GM21526 (cell line): Measurements from ENCODE around the gene GNB1L.
"Not testable (repeated sequence)": the region's sequence is repeated elsewhere in the genome, so short reads cannot be mapped to it uniquely, and the experiment has no call there.

ENCODE experiments used
- ATAC-seq: cut with Tn5 transposase; IDR thresholded peaks from one replicate; pipeline ENCODE4 v1.9.1; 2021; ENCODE audit warnings: moderate library complexity; ENCODE audit not compliant: unreplicated experiment, low FRiP score

Gene GNB1L

DNA sequence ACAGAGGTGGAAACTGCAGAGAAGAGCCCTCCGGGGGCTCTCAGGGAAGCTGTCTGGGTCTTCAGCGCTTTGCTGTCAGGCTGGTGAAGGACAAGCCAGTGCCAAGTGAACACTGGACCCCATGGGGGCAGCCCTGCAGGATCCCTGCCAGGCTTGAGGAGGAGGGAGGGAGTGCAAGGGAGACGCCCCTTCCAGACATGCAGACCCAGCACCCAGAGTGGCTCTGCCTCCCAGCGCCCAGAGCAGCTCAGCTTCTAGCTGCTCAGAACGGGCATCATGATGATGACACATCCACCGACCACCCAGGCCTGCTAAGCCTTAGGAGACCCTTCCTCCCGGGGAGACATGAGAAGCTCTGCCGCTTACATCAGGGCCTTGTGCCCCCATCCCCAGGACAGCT is 54.4 kb downstream of the GNB1L start:
- no peak for ATAC-seq

DNA sequence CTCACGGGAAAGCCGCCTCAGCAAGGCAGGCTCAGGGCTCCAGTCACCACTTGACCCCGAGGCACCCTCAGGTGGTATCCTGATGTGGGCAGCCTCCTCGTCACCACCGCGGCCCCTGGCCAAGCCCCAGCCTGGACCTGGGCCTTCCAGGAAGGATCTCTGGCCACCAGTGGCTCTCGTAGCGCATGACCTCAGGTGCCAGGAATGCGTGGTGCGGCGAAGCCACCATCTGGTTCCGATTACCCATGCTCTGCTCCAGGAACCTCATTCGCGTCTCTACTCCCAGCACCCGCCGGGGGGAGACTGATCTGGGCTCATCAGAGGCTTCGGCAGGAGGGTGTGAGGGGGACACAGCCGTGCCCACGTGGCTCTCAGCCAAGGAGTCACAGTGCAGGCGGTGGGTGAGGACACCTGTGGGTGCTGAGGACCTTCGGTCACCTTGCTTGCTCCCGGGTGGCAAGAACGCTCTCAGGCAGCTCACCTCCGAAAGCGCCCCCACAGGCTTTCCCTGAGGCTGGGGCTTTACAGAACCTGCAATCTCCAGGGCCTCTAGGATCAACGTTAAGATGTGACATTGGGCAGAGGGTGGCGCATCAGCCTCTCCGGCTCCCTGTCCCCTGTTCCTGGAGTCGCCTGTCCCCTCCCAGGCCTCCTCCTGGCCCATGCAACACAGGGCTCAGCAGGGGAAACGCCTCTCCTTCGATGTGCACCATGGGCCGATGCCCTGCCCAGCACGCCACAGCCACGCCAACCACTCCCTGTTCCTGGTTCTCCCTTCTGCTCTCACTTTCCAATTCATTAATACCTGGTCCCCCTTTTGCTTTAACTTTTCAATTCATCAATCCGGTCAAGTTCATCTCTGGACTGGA is 55.1 kb downstream of the GNB1L start:
- ATAC-seq, result no peak

DNA sequence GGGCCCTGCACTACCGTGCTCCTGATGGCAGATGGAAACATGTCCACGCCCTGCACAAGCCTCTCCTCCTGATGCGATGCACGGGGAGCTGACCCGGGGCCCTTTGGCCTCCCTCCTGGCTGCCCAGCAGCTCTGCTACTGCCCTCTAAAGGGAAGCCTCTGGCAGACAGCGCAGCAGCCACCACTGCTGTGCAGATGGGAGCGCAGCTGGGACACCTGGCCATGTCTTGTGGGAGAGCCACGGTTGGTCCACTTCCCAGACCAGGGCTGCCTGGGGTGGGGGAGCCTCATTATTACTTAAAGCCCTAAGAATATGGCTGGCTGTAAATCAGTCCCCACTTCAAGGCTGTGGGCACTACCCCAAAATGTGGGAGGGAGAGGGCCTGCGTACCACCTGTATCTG is 55.8 kb downstream of the GNB1L start:
- no peak for ATAC-seq

DNA sequence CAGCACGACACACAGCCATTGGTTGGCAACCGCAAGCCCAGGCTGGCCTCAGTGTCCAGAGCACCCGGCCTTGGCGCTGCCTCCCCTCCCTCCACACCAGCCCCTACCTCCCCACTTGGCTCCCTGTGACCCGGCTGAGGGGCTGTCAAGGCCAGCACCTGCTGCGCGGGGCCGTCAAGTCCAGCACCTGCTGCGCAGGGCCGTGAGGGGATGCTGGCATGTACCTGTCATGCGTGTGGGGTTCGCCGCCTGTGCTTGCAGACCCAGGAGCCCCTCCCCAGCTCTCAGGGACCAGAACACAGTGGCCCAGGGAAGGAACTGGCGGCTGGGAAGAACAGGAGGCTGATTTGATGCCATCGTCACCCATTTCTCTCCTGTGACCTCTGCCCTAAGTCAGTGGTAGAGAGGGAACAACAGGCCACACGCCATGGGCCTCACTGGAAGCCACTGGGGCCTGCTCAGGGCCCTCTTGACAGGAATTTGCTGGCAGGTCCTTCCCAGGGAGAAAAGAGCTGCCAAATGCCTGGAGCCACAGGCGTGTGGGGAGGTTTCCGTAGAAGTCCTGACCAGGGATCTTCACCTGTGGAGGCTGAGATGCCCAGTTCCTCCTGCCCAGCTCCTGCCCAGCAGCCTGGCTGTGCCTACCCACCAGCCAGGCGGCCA is 56.5 kb downstream of the GNB1L start:
- ATAC-seq, result no peak

DNA sequence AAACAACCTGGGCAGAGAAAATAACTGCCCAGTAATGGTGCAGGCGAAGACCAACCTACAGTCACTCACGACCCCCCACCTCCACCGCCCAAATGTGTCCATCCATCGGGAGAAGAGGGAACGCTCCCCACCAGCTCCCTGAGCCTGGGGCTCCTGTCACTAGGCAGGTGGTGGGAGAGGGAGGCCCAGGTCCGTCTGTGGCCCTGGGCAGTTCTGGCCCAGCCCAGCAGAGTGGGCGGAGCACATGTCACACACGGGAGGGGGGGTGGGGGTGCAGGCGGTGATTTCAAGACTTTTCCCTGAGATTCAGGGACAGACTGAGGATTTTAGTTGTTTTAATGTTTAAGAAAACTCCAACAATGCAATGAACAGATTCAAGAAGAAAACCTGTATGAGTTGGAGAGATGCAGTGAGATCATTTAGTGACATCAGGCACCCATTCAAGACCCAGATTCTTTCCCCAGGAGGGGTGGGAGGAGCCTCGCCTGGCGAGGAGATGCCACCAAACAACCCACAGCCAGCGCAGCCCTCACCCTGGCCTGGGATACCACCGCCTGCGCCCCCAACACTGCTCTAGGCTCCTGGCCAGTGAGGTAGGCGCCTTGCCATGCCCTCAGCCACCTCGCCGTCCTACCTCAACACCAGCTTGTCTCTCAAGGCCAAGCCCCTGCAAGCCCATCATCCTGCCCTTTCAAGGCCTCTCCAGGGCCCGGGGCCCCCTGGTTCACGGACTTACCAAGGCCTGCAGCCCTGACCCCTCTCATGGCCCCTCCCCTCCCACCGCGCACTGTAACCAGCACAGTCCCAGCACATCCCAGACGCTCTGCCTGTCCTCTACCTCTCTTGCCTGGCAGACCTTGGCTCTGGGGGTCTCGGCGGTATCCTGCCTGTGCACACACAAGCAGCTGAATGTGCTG is 57.3 kb downstream of the GNB1L start:
- no peak for ATAC-seq

DNA sequence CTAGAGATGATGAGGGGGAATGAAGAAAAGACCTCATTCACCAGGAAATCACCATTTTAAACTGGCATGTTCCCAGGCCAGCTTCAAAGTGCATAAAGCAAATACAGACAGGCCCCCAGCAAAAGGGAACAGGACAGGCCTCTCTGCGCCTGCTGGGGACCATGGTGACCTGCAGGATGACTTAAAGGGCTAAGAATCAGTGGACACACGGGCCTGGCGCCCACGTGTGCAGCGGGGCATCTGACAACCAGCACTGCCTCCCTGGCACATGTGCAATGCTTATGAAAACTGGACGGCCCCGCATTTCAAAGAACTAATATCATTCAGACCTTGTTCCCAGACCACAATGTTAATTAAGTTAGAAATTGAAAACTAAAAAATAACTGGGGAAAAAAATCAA is 58.5 kb downstream of the GNB1L start:
- ATAC-seq, result no peak

DNA sequence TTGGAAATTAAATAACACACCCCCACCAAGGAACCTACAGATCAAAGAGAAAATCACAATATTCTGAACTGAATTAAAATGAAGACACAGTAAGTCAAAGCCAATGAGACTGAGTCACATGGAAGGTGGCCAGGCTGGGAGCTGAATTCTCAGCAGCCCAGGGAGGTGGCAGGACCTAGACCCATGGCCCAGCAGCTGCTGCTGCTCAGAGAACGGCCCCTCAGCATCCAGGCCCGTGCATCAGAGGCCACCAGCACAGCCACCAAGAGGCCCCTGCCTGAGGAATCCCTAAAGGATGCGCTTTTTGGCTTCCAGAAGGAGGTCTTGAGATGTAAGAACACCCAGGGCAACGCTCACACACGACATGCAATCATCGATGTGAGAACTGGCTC is 59.1 kb downstream of the GNB1L start:
- ATAC-seq, result no peak

DNA sequence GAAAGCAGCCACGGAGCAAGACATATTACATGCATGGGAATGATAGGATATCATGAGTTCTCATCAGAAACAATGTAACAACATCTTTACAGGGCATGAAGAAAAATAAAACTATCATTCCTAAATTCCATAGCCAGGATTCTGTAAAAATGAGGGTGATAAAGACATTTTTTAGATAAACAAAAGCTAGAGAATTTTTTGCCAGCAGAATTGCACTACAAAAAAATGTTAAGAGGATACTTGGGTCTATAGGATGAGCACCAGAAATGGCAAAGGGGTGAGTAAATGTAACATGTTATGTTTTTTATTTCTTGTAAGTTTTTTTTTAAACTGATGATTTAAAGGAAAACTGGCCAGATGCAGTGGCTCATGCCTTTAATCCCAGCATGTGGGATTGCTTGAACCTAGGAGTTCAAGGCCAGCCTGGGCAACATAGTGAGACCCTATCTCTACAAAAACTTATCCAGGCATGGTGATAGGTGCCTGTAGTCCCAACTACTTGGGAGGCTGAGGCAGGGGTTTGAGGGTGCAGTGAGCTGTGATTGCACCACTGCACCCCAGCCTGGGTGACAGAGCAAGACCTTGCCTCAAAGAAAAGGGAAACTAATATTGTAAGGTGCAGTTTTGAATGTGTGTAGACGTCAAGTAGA is 60.9 kb downstream of the GNB1L start:
- ATAC-seq, result no peak

DNA sequence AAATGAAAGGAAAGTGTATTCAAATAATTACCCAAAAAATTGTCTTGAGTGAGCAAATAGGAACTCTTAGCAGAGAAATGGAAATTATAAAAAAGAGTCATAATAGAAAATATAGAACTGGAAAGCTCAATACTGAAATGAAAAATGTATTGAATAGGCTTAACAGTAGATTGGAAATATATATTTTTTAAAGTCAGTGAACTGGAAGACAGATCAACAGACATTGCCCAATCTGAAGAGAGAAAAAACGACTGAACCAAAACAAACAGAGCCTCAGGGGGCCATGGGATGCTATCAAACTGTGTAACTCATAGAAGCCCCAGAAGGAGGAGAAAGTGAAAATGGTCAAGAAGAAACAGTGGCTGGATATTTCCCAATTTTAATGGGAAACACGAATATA is 61.5 kb downstream of the GNB1L start:
- ATAC-seq, result no peak

DNA sequence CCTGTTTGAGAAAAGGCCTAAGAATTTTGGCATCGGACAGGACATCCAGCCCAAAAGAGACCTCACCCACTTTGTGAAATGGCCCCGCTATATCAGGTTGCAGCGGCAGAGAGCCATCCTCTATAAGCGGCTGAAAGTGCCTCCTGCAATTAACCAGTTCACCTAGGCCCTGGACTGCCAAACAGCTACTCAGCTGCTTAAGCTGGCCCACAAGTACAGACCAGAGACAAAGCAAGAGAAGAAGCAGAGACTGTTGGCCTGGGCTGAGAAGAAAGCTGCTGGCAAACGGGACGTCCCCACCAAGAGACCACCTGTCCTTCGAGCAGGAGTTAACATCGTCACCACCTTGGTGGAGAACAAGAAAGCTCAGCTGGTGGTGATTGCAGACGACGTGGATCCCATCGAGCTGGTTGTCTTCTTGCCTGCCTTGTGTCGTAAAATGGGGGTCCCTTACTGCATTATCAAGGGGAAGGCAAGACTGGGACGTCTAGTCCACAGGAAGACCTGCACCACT is 62.2 kb downstream of the GNB1L start:
- ATAC-seq, result not testable (repeated sequence)

DNA sequence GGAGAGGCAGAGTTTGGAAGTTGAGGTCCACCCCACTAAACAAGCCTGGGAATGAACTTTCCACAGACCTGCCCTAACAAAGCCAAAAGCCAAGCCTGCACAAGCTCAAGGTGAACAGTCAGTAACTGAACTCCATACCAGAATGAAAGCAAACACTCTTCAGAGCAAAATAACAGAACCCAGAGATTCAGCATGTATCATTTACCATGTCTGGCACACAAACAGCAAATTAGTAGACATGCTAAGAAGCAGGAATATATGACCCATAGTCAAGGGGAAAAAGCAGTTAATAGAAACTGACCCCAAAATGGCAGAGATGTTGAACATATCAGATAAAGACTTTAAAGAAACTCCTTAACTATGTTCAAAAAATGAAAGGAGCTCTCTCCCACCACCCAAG is 62.8 kb downstream of the GNB1L start:
- no peak for ATAC-seq

DNA sequence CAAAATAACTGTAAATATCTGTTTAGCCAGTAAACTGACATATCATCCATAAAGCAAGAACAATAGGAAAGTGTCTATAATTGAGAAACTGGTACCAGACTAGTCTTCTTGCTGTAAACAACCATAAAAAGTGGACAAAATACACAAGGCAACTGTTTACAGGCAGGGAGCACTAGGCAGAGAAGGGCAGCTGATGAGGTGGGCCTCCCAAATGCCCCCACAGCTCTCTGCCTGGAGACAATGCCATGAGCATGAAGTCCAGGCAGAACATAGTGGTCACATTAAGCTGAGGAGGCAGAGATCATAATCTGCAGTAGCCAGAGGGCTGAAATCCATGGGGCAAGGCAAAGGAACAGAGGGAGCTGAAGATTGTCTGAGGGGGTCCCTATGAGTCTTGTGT is 63.4 kb downstream of the GNB1L start:
- no peak for ATAC-seq

DNA sequence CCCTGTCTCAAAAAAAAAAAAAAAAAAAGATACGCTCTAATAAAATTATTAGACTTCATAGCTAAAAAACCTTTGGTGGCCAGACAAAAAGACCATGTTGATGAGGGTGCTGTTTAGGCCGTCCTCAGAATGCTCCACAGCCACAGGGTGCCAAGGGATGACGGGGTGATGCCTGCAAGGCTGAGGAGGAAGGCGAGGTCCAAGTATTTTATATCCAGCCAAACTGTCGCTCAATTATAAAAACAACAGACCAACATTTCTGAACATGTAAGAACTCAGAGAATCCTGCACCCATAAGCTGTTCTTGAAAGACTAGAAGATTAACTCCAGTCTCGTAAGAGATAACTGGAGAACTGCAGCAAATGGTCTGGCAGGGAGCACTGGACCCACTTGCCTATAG is 64.8 kb downstream of the GNB1L start:
- ATAC-seq, result no peak

DNA sequence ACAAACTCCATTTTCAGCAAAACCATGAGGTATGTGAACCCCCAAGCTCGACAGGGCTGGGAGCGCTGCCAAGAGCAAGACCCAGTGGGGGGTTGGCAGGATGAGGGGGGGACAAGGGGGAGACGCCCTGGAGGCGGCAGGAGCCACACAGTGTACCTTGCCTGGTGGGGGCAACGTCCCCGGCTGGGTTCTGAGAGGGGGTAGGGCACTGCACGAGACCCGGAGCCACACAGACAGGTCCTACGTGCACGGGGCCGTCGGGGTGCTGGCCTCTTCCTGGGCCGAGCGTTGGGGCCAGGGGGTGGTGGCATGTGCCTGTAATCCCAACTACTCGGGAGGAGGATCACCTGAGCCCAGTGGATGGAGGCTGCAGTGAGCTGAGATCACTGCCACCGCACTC is 65.3 kb downstream of the GNB1L start:
- no peak for ATAC-seq

DNA sequence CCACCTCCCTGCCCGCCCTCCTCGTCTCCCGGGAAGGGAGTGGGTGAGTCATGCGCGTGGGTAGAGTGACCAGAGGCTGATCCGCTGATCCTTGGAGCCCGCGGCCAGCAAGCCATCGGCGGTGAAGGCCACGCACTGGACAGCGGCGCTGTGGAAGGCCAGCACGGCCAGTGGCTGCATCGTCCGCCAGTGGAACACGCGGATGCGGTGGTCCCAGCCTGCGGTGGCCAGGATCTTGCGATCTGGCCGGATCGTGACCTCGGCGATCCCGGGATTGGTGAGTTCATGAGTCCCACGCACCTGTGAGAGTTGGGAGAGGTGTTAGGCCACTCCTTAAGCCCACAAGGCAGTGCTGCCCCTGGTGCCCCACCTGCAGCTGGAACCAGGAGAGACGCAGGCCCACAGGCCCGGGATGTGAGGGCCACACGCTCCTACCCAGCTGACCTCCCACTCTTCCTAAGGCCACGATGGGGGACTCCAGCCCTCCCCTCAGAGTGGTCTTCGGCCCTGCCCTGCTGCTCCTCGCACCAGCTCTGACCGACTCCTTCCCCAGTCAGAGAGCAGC is 65.9 kb downstream of the GNB1L start:
- ATAC-seq, result no peak

DNA sequence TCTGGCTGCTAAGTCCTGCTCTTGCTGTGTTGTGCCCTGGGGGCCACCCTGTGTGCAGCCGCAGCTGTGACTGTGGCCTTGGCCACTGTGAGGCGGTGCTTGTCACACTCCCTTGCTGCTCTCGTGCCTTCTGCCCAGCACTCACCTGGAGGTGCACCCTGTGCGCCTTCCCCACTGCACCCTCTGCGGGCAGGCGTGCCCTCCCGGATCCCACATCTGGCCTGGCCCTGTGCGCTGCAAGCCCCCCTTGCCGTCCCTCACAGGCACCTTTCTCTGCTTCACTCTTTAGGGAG is 66.9 kb downstream of the GNB1L start:
- ATAC-seq, result no peak

DNA sequence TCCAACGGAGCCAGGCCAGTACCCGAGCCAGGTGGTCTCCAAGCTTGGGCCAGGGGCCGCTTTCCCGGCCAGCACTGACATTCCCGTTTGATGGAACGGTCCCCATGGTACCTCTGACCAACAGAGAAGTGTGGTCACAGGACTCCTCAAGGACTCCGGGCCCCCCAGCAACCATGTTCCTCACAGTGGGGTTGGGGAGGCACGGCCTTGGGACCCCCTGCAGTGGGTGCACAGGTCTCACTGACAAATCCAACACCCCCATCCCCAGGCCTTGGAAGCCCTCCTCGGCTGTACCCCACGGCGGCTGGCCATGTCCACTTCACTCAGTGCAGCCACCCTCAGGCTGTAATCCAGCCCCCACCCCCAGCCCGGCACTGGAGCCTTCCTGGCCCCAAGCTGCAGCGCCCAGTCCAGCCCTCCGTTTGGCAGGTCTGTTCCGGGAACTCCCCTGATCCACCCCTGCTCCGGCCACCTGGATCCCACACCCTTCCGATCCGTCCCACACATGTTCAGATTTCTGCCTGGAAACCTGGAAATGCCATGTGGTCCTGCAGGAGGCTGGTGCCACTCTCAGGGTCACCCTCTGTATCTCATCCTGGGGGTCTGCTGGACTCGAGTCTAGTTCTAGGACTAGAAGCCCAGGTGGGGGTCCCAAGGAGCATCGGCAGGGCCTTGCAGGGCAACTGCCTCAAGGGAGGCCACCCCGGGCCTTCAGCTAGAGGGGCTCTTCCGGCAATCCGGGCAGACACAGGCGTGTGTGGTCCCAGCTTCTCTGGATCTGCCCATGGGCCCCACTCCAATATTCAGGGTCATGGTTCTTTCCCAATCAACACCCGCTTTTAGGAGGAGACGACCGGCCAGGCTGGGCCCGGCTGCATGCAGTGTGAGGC is 67.5 kb downstream of the GNB1L start:
- ATAC-seq, result no peak

DNA sequence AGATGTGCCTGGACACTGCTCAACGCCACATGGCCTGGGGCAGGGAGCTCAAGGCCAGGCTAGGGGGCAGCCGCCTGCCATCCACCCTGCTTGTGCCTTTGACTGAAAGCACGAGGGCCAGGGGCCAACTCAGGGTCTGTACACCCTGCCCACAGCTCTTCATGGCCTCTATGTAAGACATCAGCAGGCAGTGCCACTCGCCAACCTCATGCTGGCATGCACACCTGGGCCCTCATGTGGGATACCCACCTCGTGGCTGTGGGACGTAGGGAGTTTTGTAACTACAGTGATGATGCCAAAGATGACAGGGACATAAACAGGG is 68.4 kb downstream of the GNB1L start:
- no peak for ATAC-seq

DNA sequence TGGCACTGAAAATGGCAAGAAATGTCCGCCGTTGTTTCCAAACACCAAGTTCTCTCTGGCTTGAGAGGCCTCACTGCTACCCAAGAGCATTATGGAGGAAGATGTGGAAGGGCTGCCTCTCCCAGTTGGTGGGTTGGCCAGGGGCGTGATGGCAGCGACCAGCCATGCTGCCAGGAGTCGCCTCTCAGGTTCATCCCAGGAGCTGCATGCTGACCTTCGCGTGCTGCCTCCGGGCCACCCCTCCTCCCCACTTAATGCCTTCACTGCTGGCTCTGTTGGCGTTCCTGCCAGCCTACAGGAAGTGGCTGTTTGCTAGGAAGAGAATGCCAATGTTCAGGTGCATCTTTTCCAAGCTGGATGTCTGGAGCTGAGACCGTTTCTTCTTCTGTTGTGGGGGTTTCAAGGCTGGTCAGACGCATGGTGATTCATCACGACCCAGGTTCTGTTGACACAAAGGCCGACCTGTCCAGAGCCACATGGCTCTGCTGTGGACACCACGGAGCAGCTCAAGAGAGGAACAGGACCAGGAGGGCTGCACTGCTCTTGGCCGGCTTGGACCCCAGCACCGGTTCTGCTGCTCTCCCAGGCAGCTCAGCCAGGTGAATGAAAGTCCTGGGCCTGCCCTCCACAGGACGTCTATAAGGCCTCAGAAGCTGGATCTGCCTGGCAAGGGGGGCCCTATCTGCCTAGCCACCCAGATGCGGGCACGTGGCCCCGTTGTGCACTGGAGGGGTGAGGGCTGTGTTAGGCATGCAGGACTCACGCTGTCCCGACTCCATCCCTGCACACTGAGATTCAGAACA is 69.0 kb downstream of the GNB1L start:
- no peak for ATAC-seq
